NCI-H2029 (cell line): ENCODE measurements around the gene SKOR1.

Source experiments
- DNase-seq: peaks from one replicate; lab custom pipeline; 2025; lab: John Stamatoyannopoulos, UW

Gene SKOR1

GRCh38 chr15:67794832-67795574 is 30.3 kb upstream of the SKOR1 start:
- no peak for DNase-seq

DNA sequence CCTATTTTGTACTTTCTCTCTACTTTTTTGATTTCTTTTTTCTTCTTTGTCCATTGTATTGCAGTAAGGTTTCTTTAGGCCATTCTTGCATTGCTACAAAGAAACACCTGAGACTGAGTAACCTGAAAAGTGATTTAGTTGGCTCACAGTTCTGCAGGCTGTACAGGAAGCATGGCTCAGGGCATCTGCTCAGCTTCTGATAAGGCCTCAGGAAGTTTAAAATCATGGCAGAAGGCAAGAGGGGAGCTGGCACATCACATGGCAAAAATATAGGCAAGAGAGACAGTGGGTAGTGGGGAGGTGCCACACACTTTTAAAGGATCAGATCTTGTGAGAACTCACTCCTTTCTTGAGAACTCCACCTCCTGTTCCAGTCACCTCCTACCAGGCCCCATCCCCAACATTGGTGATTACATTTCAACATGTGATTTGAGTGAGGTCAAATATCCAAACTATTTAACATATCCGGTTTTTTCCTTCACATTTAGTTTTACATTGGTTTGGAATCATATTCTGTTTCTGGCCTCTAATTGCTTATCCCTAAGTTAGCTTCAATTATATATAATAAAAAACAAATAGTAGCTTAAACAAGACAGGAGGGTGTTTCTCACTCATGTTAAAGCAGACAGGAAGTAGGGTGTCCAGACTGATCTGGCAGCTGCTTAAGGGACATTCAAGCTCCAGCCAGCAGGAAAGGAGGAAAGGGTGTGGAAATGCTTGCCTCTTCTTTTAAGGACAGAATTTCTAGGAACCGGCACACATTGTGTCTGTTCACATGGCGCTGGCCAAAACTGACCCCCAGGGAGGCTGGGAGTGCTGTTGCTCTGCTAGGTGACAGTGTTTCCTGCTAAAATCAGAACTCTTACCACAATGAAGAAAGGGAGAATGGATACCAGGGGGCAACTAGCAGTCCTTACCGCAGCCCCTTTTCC is 28.8 kb upstream of the SKOR1 start:
- no peak for DNase-seq

GRCh38 chr15:67799801-67800205 is 25.5 kb upstream of the SKOR1 start:
- no peak for DNase-seq

DNA sequence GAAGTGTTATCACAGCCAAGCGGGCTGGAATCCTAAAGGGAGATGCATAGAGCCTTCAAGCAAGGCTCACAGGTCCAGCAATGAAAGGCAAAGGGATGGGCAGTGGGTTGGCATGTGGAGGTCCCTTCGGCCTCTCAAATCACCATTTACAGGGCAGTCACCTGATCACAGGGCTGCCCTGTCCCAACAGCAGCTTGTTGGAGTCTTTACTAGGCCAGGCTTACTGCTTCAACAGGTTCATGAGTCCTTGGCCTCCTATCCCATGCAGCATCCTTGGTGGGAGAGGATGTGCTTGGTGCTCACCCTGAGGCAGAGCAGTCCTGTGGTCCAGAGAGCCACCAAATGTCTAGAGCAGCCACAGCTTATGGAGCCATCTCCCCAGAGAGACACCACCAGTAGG is 24.2 kb upstream of the SKOR1 start:
- DNase-seq, result no peak

- DNase-seq, result no peak
These were observed 23.1 kb upstream of the SKOR1 start for GRCh38 chr15:67801926-67802914.

DNA sequence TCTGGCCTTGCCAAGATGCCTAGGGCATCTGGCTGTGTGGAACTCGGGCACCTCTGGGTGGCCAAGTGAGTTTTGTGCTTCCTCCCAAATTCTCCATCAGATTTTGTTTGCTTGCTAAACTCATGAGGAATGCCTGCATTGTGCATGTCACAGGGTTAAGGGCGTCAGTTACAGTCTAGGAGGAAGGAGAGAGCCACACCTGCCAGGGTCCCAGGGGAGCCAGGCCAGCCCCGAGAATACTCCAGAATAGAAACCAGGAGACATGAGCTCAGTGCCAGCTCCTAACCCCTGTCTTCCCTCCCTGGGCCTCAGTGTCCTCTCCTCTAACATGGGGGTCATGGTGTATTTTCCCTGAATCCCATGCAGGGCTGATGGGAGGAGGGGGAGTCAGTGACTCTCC is 22.0 kb upstream of the SKOR1 start:
- DNase-seq, result no peak

GRCh38 chr15:67803996-67804843 is 21.1 kb upstream of the SKOR1 start:
- no peak for DNase-seq

DNA sequence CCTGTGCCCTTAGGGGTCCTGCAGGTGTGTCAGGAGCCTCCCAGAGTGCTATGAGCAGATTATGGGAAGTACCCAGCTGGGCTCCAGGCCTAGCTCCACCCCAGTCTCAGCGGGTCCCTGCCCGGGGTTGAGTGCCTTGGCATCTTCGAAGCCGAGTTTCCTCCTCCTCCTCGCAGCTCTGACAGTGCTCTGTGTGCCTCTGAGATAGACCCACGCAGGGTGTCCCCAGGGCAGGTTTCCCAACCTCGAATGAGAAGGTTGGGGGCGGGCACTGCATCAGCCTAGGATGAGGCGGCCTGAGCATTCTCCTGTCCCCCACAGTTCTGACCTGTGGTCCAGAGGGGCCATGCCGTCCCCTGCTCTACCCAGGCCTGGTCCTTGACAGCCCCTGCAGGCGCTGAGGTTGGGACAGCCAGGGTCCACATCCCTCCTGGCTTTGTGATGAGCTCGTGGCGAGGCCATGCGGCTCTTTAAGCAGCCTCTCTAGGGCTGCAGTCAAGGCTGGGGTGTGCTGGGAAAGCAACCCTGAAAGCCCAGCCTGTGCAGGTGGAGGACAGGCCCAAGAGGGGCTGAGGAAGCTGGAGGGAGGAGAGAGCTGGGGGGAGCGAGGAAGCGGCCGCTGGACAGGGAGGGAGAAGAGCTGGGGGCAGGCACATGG is 20.2 kb upstream of the SKOR1 start:
- DNase-seq, result no peak

- DNase-seq, result peak; percentile 32
These were observed 19.4 kb upstream of the SKOR1 start for GRCh38 chr15:67805666-67806516.

- DNase-seq, result no peak
These were observed 18.8 kb upstream of the SKOR1 start for GRCh38 chr15:67806536-67806935.

GRCh38 chr15:67807141-67807540 is 18.2 kb upstream of the SKOR1 start:
- no peak for DNase-seq

DNA sequence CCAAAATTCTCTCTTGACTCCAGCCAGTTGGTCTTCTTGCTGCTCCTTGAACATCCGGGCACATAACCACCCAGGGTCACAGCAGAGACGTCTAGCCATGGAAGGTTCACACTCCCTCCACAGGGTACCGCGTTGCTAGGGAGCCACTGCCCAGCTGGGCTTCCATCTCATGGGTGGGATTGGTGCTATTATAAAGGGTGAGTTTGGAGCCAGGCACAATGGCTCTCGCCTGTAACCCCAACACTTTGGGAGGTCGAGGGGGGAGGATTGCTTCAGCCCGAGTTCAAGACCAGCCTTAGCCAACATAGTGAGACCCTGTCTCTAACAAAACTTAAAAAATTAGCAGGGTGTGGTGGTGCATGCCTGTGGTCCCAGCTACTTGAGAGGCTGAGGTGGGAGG is 17.5 kb upstream of the SKOR1 start:
- no peak for DNase-seq

DNA sequence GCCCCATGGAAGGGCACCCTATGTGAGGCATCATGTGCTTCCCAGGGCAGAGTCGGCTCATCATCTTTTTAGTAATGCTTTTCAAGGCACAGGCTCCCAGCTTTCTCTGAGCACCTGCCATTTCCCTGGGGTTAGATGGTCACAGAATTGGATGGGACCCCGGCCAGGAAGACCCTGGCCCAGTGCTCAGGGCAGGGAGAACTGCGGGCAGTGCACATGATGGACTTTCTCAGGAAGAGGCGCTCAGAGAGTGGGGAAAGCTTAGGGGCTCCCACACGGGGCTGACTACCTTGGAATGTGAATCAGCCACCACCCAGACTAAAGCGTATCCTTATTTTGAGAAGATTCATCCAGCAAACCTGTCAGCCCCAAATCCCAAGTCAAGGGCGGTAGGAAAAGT is 16.5 kb upstream of the SKOR1 start:
- DNase-seq, result no peak

DNA sequence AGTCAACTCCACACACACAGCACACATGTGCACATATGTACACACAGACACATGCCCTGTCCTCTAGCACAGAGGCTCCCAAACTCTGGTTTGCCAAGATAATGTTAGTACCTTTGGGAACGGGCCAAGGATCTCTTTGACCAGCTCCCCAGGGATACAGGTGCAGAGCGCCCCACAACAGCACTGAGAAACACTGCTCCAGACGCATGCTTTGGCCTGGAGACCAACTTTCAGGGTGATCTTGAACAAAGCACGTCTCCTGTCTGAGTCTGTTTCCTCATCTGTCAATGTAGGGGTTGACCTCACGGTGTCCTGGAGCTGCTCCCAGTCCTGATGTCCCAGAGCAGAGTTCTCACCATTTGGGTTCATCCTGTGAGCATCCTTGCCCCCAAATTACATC is 15.9 kb upstream of the SKOR1 start:
- DNase-seq, result no peak

DNA sequence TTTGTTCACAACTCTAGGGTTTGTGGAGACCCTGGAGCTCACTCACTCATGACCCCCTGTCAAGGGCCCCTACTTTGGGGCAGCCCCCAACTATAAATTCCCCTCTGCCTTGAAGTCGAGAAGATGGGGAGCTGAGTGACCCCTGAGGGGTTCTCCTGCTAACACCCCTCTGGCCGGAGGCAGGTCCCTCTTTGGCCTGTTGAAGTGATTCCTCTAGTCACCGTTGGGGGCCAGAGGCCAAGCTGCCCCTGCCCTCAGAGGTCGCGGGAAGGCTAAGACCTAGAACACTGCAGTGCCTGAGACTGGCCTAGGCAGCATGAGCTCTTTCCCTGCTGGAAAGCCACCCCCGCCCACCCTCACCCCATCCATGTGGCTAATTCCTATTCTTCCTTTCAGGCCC is 15.4 kb upstream of the SKOR1 start:
- DNase-seq, result no peak

GRCh38 chr15:67812241-67812644 is 13.1 kb upstream of the SKOR1 start:
- no peak for DNase-seq

DNA sequence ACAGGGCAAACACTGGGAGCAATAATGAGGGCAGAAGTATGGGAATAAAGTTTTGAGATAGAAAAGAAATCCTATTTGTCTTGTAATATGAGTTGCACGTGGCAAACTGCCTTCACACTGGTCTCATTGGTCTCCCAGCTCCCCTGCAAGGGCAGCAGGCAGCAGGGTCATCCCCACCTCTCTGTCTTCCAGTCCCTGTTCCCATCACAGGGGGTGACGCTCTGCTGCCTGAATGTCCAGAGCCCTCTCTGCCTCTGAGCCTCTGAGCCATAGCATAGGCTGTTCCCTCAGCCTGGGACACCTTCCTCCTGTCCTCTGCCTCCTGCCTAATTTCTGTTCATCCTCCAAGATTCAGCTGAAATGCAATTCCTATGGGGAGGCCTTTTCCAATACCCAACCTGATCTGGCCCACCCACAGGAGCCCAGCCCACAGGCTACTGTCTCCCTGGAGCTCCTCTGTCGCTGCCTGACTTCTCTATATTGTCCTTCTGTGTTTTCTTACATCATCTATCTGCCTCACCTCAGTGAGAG is 12.1 kb upstream of the SKOR1 start:
- no peak for DNase-seq

DNA sequence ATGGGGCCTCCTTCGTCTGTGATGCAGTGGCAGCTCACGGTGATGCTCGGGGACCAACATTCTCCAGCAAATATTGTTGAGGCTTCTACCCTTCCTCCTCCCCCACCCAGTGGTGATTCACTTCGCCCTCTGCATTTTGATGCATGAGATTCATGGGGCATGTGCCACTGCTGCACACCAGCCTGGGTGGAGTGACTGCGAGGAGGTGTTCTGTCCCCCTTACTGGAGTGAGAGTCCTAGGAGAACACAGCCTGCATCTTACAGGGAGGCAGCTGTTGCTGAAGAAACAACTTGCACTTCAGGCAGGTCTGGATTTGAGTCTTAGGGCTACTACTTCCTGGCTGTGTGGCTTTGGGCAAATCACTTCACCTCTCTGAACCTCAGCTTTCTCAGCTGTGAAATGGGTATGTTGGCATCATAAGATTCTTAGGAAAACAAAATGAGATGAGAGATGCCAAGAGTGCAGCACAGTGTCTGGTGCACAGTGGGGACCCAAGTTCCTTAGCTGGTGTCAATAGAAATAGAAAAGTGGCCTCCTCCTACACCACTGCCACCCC is 10.2 kb upstream of the SKOR1 start:
- DNase-seq, result no peak

- DNase-seq, result no peak
These were observed 8.6 kb upstream of the SKOR1 start for GRCh38 chr15:67816668-67817067.
